Activated CD8-positive, alpha-beta T cell treated with anti-CD3 and anti-CD28 coated beads for 36 hours (primary cell): ENCODE data around the gene PRND. TPM values are rescaled to one million over a fixed set of nuclear protein-coding genes. Genes with fewer than 3 reads are reported as not detected.
"Not testable (repeated sequence)": the region's sequence is repeated elsewhere in the genome, so short reads cannot be mapped to it uniquely, and the experiment has no call there.

Experiments used
- ATAC-seq: fragments of 200-7000 bp; cut with Tn5 transposase; one replicate; pipeline ENCODE4 v1.10.0; 2021; ENCODE audit warnings: mild to moderate bottlenecking, moderate library complexity
- CTCF ChIA-PET: fragments of 350-600 bp; sonication (Branson Sonifier 250); formaldehyde crosslinking; loops from one replicate; lab custom pipeline; 2021; ENCODE audit warnings: antibody characterized with exemption; lab: Charles Lee
- POLR2A ChIA-PET: fragments of 350-600 bp; sonication (Branson Sonifier 250); formaldehyde crosslinking; loops from one replicate; lab custom pipeline; 2021; ENCODE audit warnings: antibody characterized with exemption; lab: Charles Lee
- DNase-seq: peaks from one replicate; pipeline ENCODE4 v3.0.0-alpha.2; 2020
- H3K27ac Mint-ChIP-seq: one replicate; pipeline ENCODE4 v1.8.0; 2021; ENCODE audit warnings: mild to moderate bottlenecking, mixed read lengths
- H3K27me3 Mint-ChIP-seq: one replicate; pipeline ENCODE4 v1.8.0; 2021; ENCODE audit warnings: mixed read lengths
- H3K36me3 Mint-ChIP-seq: one replicate; pipeline ENCODE4 v1.8.0; 2021; ENCODE audit warnings: low read depth, mixed read lengths
- H3K4me1 Mint-ChIP-seq: one replicate; pipeline ENCODE4 v1.8.0; 2021; ENCODE audit warnings: low read depth, mixed read lengths
- H3K4me3 Mint-ChIP-seq: one replicate; pipeline ENCODE4 v1.8.0; 2021; ENCODE audit warnings: mild to moderate bottlenecking, moderate library complexity, mixed read lengths
- H3K9me3 Mint-ChIP-seq: one replicate; pipeline ENCODE4 v1.8.0; 2021; ENCODE audit warnings: mixed read lengths
- intact Hi-C: fragments of 100-400 bp; cut with micrococcal nuclease; formaldehyde crosslinking; loops from one replicate; pipeline ENCODE4 v1.10.0; 2022
- total RNA-seq, 2 experiments: library from RNA; stranded (reverse); gene quantifications; one replicate each; pipeline ENCODE4 v1.2.3, GENCODE V29; 2021
- TF ChIP-seq, protein P1 (sequence below): fragments of 200-600 bp; IDR thresholded peaks from one replicate; pipeline ENCODE4 v1.8.0; 2022; ENCODE audit warnings: antibody characterized with exemption, mild to moderate bottlenecking

PRND gene
- total RNA-seq, 2 experiments from 2014 or later: not detected

DNA sequence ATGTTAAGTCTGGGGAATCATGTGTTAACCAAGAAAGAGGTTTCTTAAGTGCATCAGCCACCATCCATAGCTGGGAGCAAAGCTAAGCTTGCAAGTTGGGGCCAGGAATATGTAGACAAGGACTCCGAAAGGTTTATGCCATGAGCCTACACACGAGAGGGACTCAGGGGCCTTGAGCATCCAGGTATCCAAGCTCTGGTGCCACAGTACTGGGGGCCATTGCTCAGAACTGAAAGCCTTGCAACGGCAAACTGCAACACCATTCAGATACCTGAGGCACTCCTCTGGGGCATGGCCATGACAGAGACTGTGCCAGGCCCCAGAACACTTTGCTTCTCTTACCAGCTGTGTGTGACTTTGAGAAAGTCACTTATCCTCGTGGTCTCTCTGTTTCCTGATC is 27.6 kb downstream of the PRND start:
- Mint-ChIP-seq H3K27me3 (peaks cover 4% of the 10 kb centered on the region), H3K36me3 (no peaks in the 10 kb centered on the region), H3K27ac (no peak overlapping the region), H3K9me3 (peaks cover 4% of the 10 kb centered on the region), H3K4me1 (peaks cover 6% of the 10 kb centered on the region), H3K4me3 (no peak overlapping the region)
- DNase-seq (no peak), ATAC-seq (no peak)
- intact Hi-C loops: no loop called here
- TF ChIP-seq, protein P1, sequence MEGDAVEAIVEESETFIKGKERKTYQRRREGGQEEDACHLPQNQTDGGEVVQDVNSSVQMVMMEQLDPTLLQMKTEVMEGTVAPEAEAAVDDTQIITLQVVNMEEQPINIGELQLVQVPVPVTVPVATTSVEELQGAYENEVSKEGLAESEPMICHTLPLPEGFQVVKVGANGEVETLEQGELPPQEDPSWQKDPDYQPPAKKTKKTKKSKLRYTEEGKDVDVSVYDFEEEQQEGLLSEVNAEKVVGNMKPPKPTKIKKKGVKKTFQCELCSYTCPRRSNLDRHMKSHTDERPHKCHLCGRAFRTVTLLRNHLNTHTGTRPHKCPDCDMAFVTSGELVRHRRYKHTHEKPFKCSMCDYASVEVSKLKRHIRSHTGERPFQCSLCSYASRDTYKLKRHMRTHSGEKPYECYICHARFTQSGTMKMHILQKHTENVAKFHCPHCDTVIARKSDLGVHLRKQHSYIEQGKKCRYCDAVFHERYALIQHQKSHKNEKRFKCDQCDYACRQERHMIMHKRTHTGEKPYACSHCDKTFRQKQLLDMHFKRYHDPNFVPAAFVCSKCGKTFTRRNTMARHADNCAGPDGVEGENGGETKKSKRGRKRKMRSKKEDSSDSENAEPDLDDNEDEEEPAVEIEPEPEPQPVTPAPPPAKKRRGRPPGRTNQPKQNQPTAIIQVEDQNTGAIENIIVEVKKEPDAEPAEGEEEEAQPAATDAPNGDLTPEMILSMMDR: no peak
- POLR2A ChIA-PET: interaction anchor here (1.0 kb wide), 1 partner anchor 144 kb away, joined by 4 read pairs; no protein-coding TSS in a partner anchor
- CTCF ChIA-PET: interaction anchor here (1.3 to 1.7 kb wide), 3 partner anchors 9 to 352 kb away, joined by 3 to 6 read pairs (median 5); no protein-coding TSS in a partner anchor

DNA sequence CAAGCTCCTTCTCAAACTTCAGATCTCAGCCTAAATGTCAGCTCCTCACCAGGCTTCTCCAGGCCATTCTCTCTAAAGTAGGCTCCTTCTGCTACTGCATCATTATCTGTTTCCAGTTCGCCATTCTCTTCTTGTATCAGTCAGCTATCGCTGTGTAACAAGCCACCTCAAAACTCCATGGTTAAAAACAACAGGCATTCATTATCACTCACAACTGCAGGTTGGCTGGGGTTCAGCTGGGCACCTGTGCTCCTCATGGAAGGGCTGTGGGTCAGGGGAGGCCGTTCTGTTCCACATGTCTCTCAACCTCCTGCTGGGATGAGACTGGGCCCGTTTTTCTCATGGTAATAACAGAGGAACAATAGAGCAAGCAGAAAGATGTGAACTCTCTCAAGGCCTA is 28.7 kb downstream of the PRND start:
- ChIA-PET POLR2A (no interaction called here), CTCF (interaction anchor here (1.7 kb wide), 1 partner anchor 9 kb away, joined by 5 read pairs; no protein-coding TSS in a partner anchor)
- TF ChIP-seq, protein P1: no peak
- ATAC-seq: no peak
- peaks cover 4% of the 10 kb centered on the region for H3K9me3 Mint-ChIP-seq
- H3K4me3 Mint-ChIP-seq: no peak overlapping the region
- no peak overlapping the region for H3K27ac Mint-ChIP-seq
- peaks cover under 1% of the 10 kb centered on the region for H3K4me1 Mint-ChIP-seq
- DNase-seq: no peak
- peaks cover 3% of the 10 kb centered on the region for H3K27me3 Mint-ChIP-seq
- no peaks in the 10 kb centered on the region for H3K36me3 Mint-ChIP-seq
- intact Hi-C loops: no loop called here

GRCh38 chr20:4759100-4759884 is 37.6 kb downstream of the PRND start:
- intact Hi-C loops, H3K27me3 Mint-ChIP-seq, H3K27ac Mint-ChIP-seq, H3K36me3 Mint-ChIP-seq, ATAC-seq, H3K4me1 Mint-ChIP-seq, H3K9me3 Mint-ChIP-seq: not testable (repeated sequence)
- POLR2A ChIA-PET: interaction anchor here (1.9 kb wide), 1 partner anchor 23 kb away, joined by 4 read pairs; no protein-coding TSS in a partner anchor
- peak overlapping the region; percentile 28 for H3K4me3 Mint-ChIP-seq
- peak; percentile 74 for DNase-seq
- CTCF ChIA-PET: interaction anchor here (0.9 to 2.2 kb wide), 13 partner anchors 9 to 433 kb away, joined by 3 to 7 read pairs (median 3); no protein-coding TSS in a partner anchor

GRCh38 chr20:4763261-4763660 is 41.6 kb downstream of the PRND start:
- peaks cover 5% of the 10 kb centered on the region for H3K4me1 Mint-ChIP-seq
- no peaks in the 10 kb centered on the region for H3K9me3 Mint-ChIP-seq
- no peak for DNase-seq
- ChIA-PET POLR2A (no interaction called here), CTCF (interaction anchor here (1.1 kb wide), 1 partner anchor 294 kb away, joined by 3 read pairs; no protein-coding TSS in a partner anchor)
- peaks cover 3% of the 10 kb centered on the region for H3K27me3 Mint-ChIP-seq
- H3K36me3 Mint-ChIP-seq: no peaks in the 10 kb centered on the region
- intact Hi-C loops: no loop called here
- H3K27ac Mint-ChIP-seq: no peak overlapping the region
- TF ChIP-seq, protein P1: no peak
- H3K4me3 Mint-ChIP-seq: no peak overlapping the region
- ATAC-seq: no peak

DNA sequence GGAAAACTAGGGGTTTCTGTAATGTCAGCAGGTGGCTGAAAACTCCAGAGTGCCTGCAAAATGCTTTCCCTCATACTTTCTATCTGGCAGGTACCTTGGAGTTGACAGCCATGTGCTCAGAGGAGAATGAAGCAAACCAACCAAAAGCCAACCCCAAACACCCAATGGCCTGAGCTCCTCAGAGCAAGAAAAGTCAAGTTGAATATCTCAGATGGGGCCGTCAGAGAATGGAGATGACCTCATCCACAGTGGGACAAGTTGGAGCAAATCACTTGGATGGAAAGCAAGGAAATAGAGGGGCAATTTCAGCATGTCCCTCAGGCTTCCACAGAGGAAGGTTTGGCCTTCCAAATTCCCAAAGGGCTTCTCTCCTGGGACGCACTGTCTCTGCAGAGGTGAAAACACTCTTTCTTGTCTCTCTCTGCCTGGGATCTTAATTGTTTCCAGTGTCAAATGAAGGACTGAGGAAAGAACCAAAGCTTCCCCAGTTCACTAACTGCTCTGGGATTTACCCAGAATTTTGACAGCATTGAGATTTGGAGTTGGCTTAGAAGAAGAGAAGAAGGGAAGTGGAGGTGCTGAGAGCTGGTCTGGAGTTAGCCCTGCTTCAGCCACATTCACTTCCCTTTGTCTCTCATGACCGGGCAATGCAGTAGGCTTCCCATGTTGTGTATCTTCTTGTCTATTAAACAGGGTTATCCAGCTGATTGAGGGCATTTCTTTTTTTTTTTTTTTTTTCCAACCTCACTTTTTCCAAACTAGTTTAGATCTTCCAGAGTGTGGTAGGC is 42.2 kb downstream of the PRND start:
- Mint-ChIP-seq H3K27me3 (peaks cover 3% of the 10 kb centered on the region), H3K36me3 (no peaks in the 10 kb centered on the region), H3K4me1 (peaks cover 5% of the 10 kb centered on the region), H3K4me3 (no peak overlapping the region), H3K27ac (no peak overlapping the region), H3K9me3 (no peaks in the 10 kb centered on the region)
- intact Hi-C loops: no loop called here
- ATAC-seq (no peak), DNase-seq (no peak)
- TF ChIP-seq, protein P1: no peak
- ChIA-PET CTCF (interaction anchor here (1.1 kb wide), 1 partner anchor 293 kb away, joined by 3 read pairs; no protein-coding TSS in a partner anchor), POLR2A (no interaction called here)
